Lower leg skin (tissue), 4 donors: Measurements from ENCODE around the gene GRIK3. TPM values are rescaled to one million over a fixed set of nuclear protein-coding genes. Genes with fewer than 3 reads are reported as not detected.

Experiments
- DNase-seq, 2 donors: peaks; one replicate each; pipeline ENCODE4 v3.0.0-alpha.2; 2019; ENCODE audit warnings: low spot score in 2 of 2
- H3K4me3 ChIP-seq: fragments of 200-600 bp; sonication (generic); 2 replicates; pipeline ENCODE4 v1.5.1; 2017; ENCODE audit warnings: mild to moderate bottlenecking, low read depth; ENCODE audit not compliant: poor library complexity, severe bottlenecking
- CTCF ChIP-seq, 3 donors: fragments of 450-650 bp; IDR thresholded peaks; one replicate each; pipeline ENCODE4 v1.5.1; 2016; ENCODE audit warnings: antibody characterized with exemption in 3 of 3, mild to moderate bottlenecking in 3 of 3, moderate library complexity in 2 of 3
- POLR2A ChIP-seq, 2 donors: fragments of 450-650 bp; IDR thresholded peaks; one replicate each; pipeline ENCODE4 v1.6.1; 2016 to 2017; ENCODE audit warnings: antibody characterized with exemption in 2 of 2, mild to moderate bottlenecking in 1 of 2, moderate library complexity in 1 of 2
- WGBS, 2 donors: methylation state at CpG; one replicate each; pipeline ENCODE4 v1.1.5; 2018; 5-methylcytosine and 5-hydroxymethylcytosine counted together
- intact Hi-C: fragments of 100-400 bp; cut with DNase I; formaldehyde crosslinking; loops from one replicate; pipeline ENCODE4 v1.15.0; 2023; ENCODE audit warnings: low total_unique reads
- total RNA-seq, 4 donors: library from RNA; depleted of rRNA; stranded (reverse); fragments of >200 nt; gene quantifications; one replicate each; pipeline ENCODE4 v1.1.0, GENCODE V29; 2016

The GRIK3 gene
- total RNA-seq, 4 donors from 2014 or later, result 0.04 to 0.36 (median 0.19) TPM

GRCh38 chr1:37035796-37036666, 1.7 kb upstream of the GRIK3 start:
- intact Hi-C loops, result no loop called here

GRCh38 chr1:37035014-37035691, 838 bp upstream of the GRIK3 start:
- no peak for DNase-seq
- TF ChIP-seq CTCF (IDR thresholded peaks at IDR 0.05) (no peak), POLR2A (IDR thresholded peaks at IDR 0.05) (no peak)
- 4 to 5% methylated on average over 24 to 26 of the region's 27 CpGs for WGBS, 2 donors
- H3K4me3 ChIP-seq, result no peak overlapping the region
- intact Hi-C loops, result no loop called here

More at GRCh38 chr1:37035796-37036666, 1.7 kb upstream of the GRIK3 start:
- H3K4me3 ChIP-seq, result no peak overlapping the region
- no peak for DNase-seq
- 2 to 4% methylated on average over 20 of the region's 20 CpGs for WGBS, 2 donors
- no peak for TF ChIP-seq CTCF (IDR thresholded peaks at IDR 0.05)
- TF ChIP-seq POLR2A (IDR thresholded peaks at IDR 0.05), result no peak

GRCh38 chr1:37033355-37034101, 787 bp downstream of the GRIK3 start:
- TF ChIP-seq CTCF (IDR thresholded peaks at IDR 0.05), result no peak
- TF ChIP-seq POLR2A (IDR thresholded peaks at IDR 0.05), result no peak
- intact Hi-C loops, result no loop called here
- DNase-seq, result no peak
- no peak overlapping the region for H3K4me3 ChIP-seq
- WGBS, 2 donors, result 2 to 3% methylated on average over 17 to 26 of the region's 66 CpGs

- no peak for DNase-seq
- 1 to 2% methylated on average over 31 to 44 of the region's 60 CpGs for WGBS, 2 donors
- intact Hi-C loops, result no loop called here
- no peak overlapping the region for H3K4me3 ChIP-seq
- TF ChIP-seq CTCF (IDR thresholded peaks at IDR 0.05) (no peak), POLR2A (IDR thresholded peaks at IDR 0.05) (no peak)
Observed at GRCh38 chr1:37032660-37033354, 1.5 kb downstream of the GRIK3 start.

- no peak for DNase-seq
- no peak for TF ChIP-seq POLR2A (IDR thresholded peaks at IDR 0.05)
- TF ChIP-seq CTCF (IDR thresholded peaks at IDR 0.05), result no peak
- H3K4me3 ChIP-seq, result no peak overlapping the region
- intact Hi-C loops, result no loop called here
- 26 to 28% methylated on average over 9 of the region's 9 CpGs for WGBS, 2 donors
Observed at GRCh38 chr1:37031871-37032270, 2.4 kb downstream of the GRIK3 start.
